Prostate gland (tissue), 2 donors: ENCODE measurements around the gene BCAT1. TPM values are rescaled to one million over a fixed set of nuclear protein-coding genes. Genes with fewer than 3 reads are reported as not detected.

Source experiments
- DNase-seq: peaks from one replicate; pipeline ENCODE4 v3.0.0-alpha.2; 2019; ENCODE audit warnings: low spot score
- H3K27ac ChIP-seq, 2 donors: fragments of 200-600 bp; sonication (generic); 2 replicates each; pipeline ENCODE4 v1.5.1; 2017 to 2019
- H3K27me3 ChIP-seq: fragments of 200-600 bp; sonication (generic); replicated peaks from 2 replicates; pipeline ENCODE4 v1.5.1; 2019; ENCODE audit not compliant: insufficient read depth
- H3K36me3 ChIP-seq, 2 donors: fragments of 200-600 bp; sonication (generic); 1 replicate in 1 of 2; 2 replicates in 1 of 2; pipeline versions ENCODE4 v1.5.1 to v1.8.1; 2017 to 2019
- H3K4me1 ChIP-seq: fragments of 200-600 bp; sonication (generic); replicated peaks from 2 replicates; pipeline ENCODE4 v1.5.1; 2019
- H3K4me3 ChIP-seq, 2 donors: fragments of 200-600 bp; sonication (generic); 2 replicates each; pipeline ENCODE4 v1.5.1; 2017 to 2019
- H3K9me3 ChIP-seq: fragments of 200-600 bp; sonication (generic); 2 replicates; pipeline ENCODE4 v1.5.1; 2017
- CTCF ChIP-seq, 4 experiments: fragments of 200-600 bp in 2 of 4; fragments of 450-650 bp in 2 of 4; sonication (generic) in 2 of 4; IDR thresholded peaks; 1 replicate in 3 of 4; 2 replicates in 1 of 4; pipeline ENCODE4 v1.5.1; 2016 to 2019; ENCODE audit warnings: antibody characterized with exemption in 4 of 4, mild to moderate bottlenecking in 2 of 4, moderate library complexity in 2 of 4
- POLR2A ChIP-seq: fragments of 450-650 bp; IDR thresholded peaks from one replicate; pipeline ENCODE4 v1.6.1; 2016; ENCODE audit warnings: antibody characterized with exemption, mild to moderate bottlenecking
- POLR2AphosphoS5 ChIP-seq: sonication (generic); formaldehyde crosslinking; IDR thresholded peaks from one replicate; pipeline ENCODE4 v1.6.1; 2017; ENCODE audit warnings: antibody characterized with exemption
- WGBS: methylation state at CpG from one replicate; pipeline ENCODE4 v1.1.5; 2018; 5-methylcytosine and 5-hydroxymethylcytosine counted together
- intact Hi-C: fragments of 100-400 bp; cut with DNase I; formaldehyde crosslinking; loops from one replicate; pipeline ENCODE4 v1.14.2; 2022
- total RNA-seq, 2 donors: library from RNA; depleted of rRNA; stranded (reverse); fragments of >200 nt; gene quantifications; one replicate each; pipeline ENCODE4 v1.1.0, GENCODE V29; 2016

BCAT1 gene
- total RNA-seq, 2 donors from 2014 or later: 0.59 to 43.1 TPM

GRCh38 chr12:24920141-24920540, 28.8 kb downstream of the BCAT1 start:
- no peaks in the 10 kb centered on the region for H3K36me3 ChIP-seq
- TF ChIP-seq CTCF (IDR thresholded peaks at IDR 0.05) (no peak), POLR2AphosphoS5 (no peak), POLR2A (no peak)
- WGBS: 96% methylated on average over 3 of the region's 3 CpGs
- H3K4me1 ChIP-seq: no peaks in the 10 kb centered on the region
- no peak for DNase-seq
- intact Hi-C loops: no loop called here
- H3K27me3 ChIP-seq: no peaks in the 10 kb centered on the region
- no peaks in the 10 kb centered on the region for H3K9me3 ChIP-seq
- no peak overlapping the region for H3K4me3 ChIP-seq
- no peak overlapping the region for H3K27ac ChIP-seq

GRCh38 chr12:24919346-24920001, 29.4 kb downstream of the BCAT1 start:
- no peaks in the 10 kb centered on the region for H3K36me3 ChIP-seq
- no peak for DNase-seq
- TF ChIP-seq POLR2A (no peak), CTCF (IDR thresholded peaks at IDR 0.05) (no peak), POLR2AphosphoS5 (no peak)
- H3K27ac ChIP-seq: no peak overlapping the region
- 83% methylated on average over 4 of the region's 4 CpGs for WGBS
- intact Hi-C loops: no loop called here
- H3K27me3 ChIP-seq: no peaks in the 10 kb centered on the region
- no peak overlapping the region for H3K4me3 ChIP-seq
- H3K9me3 ChIP-seq: no peaks in the 10 kb centered on the region
- H3K4me1 ChIP-seq: no peaks in the 10 kb centered on the region

GRCh38 chr12:24918596-24918995, 30.3 kb downstream of the BCAT1 start:
- WGBS: 41% methylated on average over 2 of the region's 2 CpGs

GRCh38 chr12:24915501-24915900, 33.4 kb downstream of the BCAT1 start:
- Histone ChIP-seq H3K27ac (no peak overlapping the region), H3K36me3 (no peaks in the 10 kb centered on the region), H3K4me1 (no peaks in the 10 kb centered on the region), H3K9me3 (no peaks in the 10 kb centered on the region), H3K4me3 (no peak overlapping the region), H3K27me3 (no peaks in the 10 kb centered on the region)
- DNase-seq: no peak
- 87% methylated on average over 5 of the region's 5 CpGs for WGBS
- TF ChIP-seq POLR2AphosphoS5 (no peak), POLR2A (no peak), CTCF (IDR thresholded peaks at IDR 0.05) (no peak)
- intact Hi-C loops: no loop called here

More at GRCh38 chr12:24918596-24918995, 30.3 kb downstream of the BCAT1 start:
- Histone ChIP-seq H3K27me3 (no peaks in the 10 kb centered on the region), H3K27ac (no peak overlapping the region), H3K36me3 (no peaks in the 10 kb centered on the region), H3K4me3 (no peak overlapping the region), H3K9me3 (no peaks in the 10 kb centered on the region), H3K4me1 (no peaks in the 10 kb centered on the region)
- intact Hi-C loops: no loop called here
- TF ChIP-seq POLR2A: no peak
- no peak for DNase-seq

- no peaks in the 10 kb centered on the region for H3K9me3 ChIP-seq
- intact Hi-C loops: no loop called here
- H3K4me3 ChIP-seq: no peak overlapping the region
- no peak for TF ChIP-seq CTCF (IDR thresholded peaks at IDR 0.05)
- TF ChIP-seq POLR2AphosphoS5: no peak
- no peak for TF ChIP-seq POLR2A
- DNase-seq: no peak
- no peak overlapping the region for H3K27ac ChIP-seq
- WGBS: 100% methylated on average over 3 of the region's 3 CpGs
- H3K27me3 ChIP-seq: no peaks in the 10 kb centered on the region
- H3K4me1 ChIP-seq: no peaks in the 10 kb centered on the region
- no peaks in the 10 kb centered on the region for H3K36me3 ChIP-seq
Measured at GRCh38 chr12:24913953-24914352, 34.9 kb downstream of the BCAT1 start.
